Suprapubic skin (tissue), 3 donors: ENCODE data around the gene IPO5.

Experiments used
- EP300 ChIP-seq: sonication (generic); formaldehyde crosslinking; IDR thresholded peaks from one replicate; pipeline ENCODE4 v1.6.1; 2017; ENCODE audit warnings: antibody characterized with exemption
- POLR2A ChIP-seq, 2 donors: fragments of 450-650 bp; IDR thresholded peaks; one replicate each; pipeline ENCODE4 v1.6.1; 2017; ENCODE audit warnings: antibody characterized with exemption in 2 of 2, mild to moderate bottlenecking in 2 of 2, moderate library complexity in 2 of 2
- TF ChIP-seq, protein P1 (sequence below), 2 donors: fragments of 200-600 bp in 1 of 2; fragments of 450-650 bp in 1 of 2; sonication (generic) in 1 of 2; IDR thresholded peaks; one replicate each; pipeline ENCODE4 v1.5.1; 2016 to 2019; ENCODE audit warnings: antibody characterized with exemption in 2 of 2, mild to moderate bottlenecking in 1 of 2, moderate library complexity in 1 of 2

DNA sequence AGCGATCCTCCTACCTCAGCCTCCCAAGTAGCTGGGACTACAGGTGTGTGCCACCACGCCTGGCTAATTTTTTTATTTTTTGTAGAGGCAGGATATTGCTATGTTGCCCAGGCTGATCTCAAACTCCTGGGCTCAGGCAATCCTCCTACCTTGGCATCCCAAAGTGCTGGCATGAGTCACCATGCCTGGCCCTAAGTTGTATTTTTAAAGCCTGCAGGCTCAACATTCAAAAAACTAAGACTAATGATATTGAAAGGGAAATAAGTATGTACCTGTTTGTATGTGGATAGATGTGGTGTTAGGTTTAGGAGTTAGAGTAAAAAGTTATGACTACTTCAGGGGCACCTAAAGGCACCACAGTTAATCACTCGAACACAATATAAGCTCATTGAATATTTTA lies 5.4 kb upstream of the IPO5 start:
- no peak for TF ChIP-seq POLR2A (IDR thresholded peaks at IDR 0.05)
- TF ChIP-seq, protein P1, sequence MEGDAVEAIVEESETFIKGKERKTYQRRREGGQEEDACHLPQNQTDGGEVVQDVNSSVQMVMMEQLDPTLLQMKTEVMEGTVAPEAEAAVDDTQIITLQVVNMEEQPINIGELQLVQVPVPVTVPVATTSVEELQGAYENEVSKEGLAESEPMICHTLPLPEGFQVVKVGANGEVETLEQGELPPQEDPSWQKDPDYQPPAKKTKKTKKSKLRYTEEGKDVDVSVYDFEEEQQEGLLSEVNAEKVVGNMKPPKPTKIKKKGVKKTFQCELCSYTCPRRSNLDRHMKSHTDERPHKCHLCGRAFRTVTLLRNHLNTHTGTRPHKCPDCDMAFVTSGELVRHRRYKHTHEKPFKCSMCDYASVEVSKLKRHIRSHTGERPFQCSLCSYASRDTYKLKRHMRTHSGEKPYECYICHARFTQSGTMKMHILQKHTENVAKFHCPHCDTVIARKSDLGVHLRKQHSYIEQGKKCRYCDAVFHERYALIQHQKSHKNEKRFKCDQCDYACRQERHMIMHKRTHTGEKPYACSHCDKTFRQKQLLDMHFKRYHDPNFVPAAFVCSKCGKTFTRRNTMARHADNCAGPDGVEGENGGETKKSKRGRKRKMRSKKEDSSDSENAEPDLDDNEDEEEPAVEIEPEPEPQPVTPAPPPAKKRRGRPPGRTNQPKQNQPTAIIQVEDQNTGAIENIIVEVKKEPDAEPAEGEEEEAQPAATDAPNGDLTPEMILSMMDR (IDR thresholded peaks at IDR 0.05) = no peak
- no peak for TF ChIP-seq EP300
